ENCODE data around the gene TYW1B.
"Not testable (repeated sequence)": the region's sequence is repeated elsewhere in the genome, so short reads cannot be mapped to it uniquely, and the experiment has no call there.

Gene TYW1B

GRCh38 chr7:72711927-72712326 lies 116.1 kb downstream of the TYW1B start:
- DNase-seq; in situ Hi-C loops (cut with MboI; ENCODE audit: low pct_unique_long_range_greater_than_20kb, low sequenced_read_pairs): not testable (repeated sequence)

GRCh38 chr7:72710983-72711382 lies 117.0 kb downstream of the TYW1B start:
- no peak for DNase-seq
- in situ Hi-C loops (cut with MboI; ENCODE audit: low pct_unique_long_range_greater_than_20kb, low sequenced_read_pairs): no loop called here

GRCh38 chr7:72709909-72710308 lies 118.1 kb downstream of the TYW1B start:
- no peak for DNase-seq
- in situ Hi-C loops (cut with MboI; ENCODE audit: low pct_unique_long_range_greater_than_20kb, low sequenced_read_pairs): no loop called here

GRCh38 chr7:72708371-72709050 lies 119.5 kb downstream of the TYW1B start:
- not testable (repeated sequence) for DNase-seq

GRCh38 chr7:72706521-72706920 lies 121.5 kb downstream of the TYW1B start:
- DNase-seq: no peak
- in situ Hi-C loops (cut with MboI; ENCODE audit: low pct_unique_long_range_greater_than_20kb, low sequenced_read_pairs): no loop called here

More at GRCh38 chr7:72708371-72709050, 119.5 kb downstream of the TYW1B start:
- in situ Hi-C loops (cut with MboI; ENCODE audit: low pct_unique_long_range_greater_than_20kb, low sequenced_read_pairs): not testable (repeated sequence)

GRCh38 chr7:72705693-72706092 lies 122.3 kb downstream of the TYW1B start:
- in situ Hi-C loops (cut with MboI; ENCODE audit: low pct_unique_long_range_greater_than_20kb, low sequenced_read_pairs); DNase-seq: not testable (repeated sequence)

GRCh38 chr7:72704894-72705293 lies 123.1 kb downstream of the TYW1B start:
- in situ Hi-C loops (cut with MboI; ENCODE audit: low pct_unique_long_range_greater_than_20kb, low sequenced_read_pairs): no loop called here

GRCh38 chr7:72700548-72700947 lies 127.5 kb downstream of the TYW1B start:
- in situ Hi-C loops (cut with MboI; ENCODE audit: low pct_unique_long_range_greater_than_20kb, low sequenced_read_pairs); DNase-seq: not testable (repeated sequence)

More at GRCh38 chr7:72704894-72705293, 123.1 kb downstream of the TYW1B start:
- DNase-seq: no peak

- DNase-seq; in situ Hi-C loops (cut with MboI; ENCODE audit: low pct_unique_long_range_greater_than_20kb, low sequenced_read_pairs): not testable (repeated sequence)
Observed at GRCh38 chr7:72697066-72697465, 130.9 kb downstream of the TYW1B start.

- DNase-seq; in situ Hi-C loops (cut with MboI; ENCODE audit: low pct_unique_long_range_greater_than_20kb, low sequenced_read_pairs): not testable (repeated sequence)
Observed at GRCh38 chr7:72696643-72697042, 131.4 kb downstream of the TYW1B start.

- in situ Hi-C loops (cut with MboI; ENCODE audit: low pct_unique_long_range_greater_than_20kb, low sequenced_read_pairs); DNase-seq: not testable (repeated sequence)
Observed at GRCh38 chr7:72695482-72695881, 132.5 kb downstream of the TYW1B start.

GRCh38 chr7:72691442-72691841 lies 136.6 kb downstream of the TYW1B start:
- DNase-seq; in situ Hi-C loops (cut with MboI; ENCODE audit: low pct_unique_long_range_greater_than_20kb, low sequenced_read_pairs): not testable (repeated sequence)

- in situ Hi-C loops (cut with MboI; ENCODE audit: low pct_unique_long_range_greater_than_20kb, low sequenced_read_pairs): not testable (repeated sequence)
Observed at GRCh38 chr7:72690177-72690576, 137.8 kb downstream of the TYW1B start.

GRCh38 chr7:72689344-72689743 lies 138.7 kb downstream of the TYW1B start:
- in situ Hi-C loops (cut with MboI; ENCODE audit: low pct_unique_long_range_greater_than_20kb, low sequenced_read_pairs); DNase-seq: not testable (repeated sequence)

More at GRCh38 chr7:72690177-72690576, 137.8 kb downstream of the TYW1B start:
- not testable (repeated sequence) for DNase-seq

- in situ Hi-C loops (cut with MboI; ENCODE audit: low pct_unique_long_range_greater_than_20kb, low sequenced_read_pairs): not testable (repeated sequence)
Observed at GRCh38 chr7:72681211-72681610, 146.8 kb downstream of the TYW1B start.

GRCh38 chr7:72676880-72677279 lies 151.1 kb downstream of the TYW1B start:
- DNase-seq; in situ Hi-C loops (cut with MboI; ENCODE audit: low pct_unique_long_range_greater_than_20kb, low sequenced_read_pairs): not testable (repeated sequence)

More at GRCh38 chr7:72681211-72681610, 146.8 kb downstream of the TYW1B start:
- DNase-seq: not testable (repeated sequence)

GRCh38 chr7:72676086-72676690 lies 151.8 kb downstream of the TYW1B start:
- in situ Hi-C loops (cut with MboI; ENCODE audit: low pct_unique_long_range_greater_than_20kb, low sequenced_read_pairs); DNase-seq: not testable (repeated sequence)

GRCh38 chr7:72675686-72676085 lies 152.3 kb downstream of the TYW1B start:
- DNase-seq; in situ Hi-C loops (cut with MboI; ENCODE audit: low pct_unique_long_range_greater_than_20kb, low sequenced_read_pairs): not testable (repeated sequence)

GRCh38 chr7:72674394-72674793 lies 153.6 kb downstream of the TYW1B start:
- DNase-seq: no peak
- in situ Hi-C loops (cut with MboI; ENCODE audit: low pct_unique_long_range_greater_than_20kb, low sequenced_read_pairs): no loop called here

- not testable (repeated sequence) for DNase-seq
Observed at GRCh38 chr7:72670850-72671249, 157.2 kb downstream of the TYW1B start.

More at GRCh38 chr7:72670850-72671249, 157.2 kb downstream of the TYW1B start:
- in situ Hi-C loops (cut with MboI; ENCODE audit: low pct_unique_long_range_greater_than_20kb, low sequenced_read_pairs): not testable (repeated sequence)

Data from KBM-7 (cell line).